DND-41 (cell line): ENCODE measurements around the gene VN1R5.

Experiments used
- ATAC-seq: fragments of 200-7000 bp; cut with Tn5 transposase; 3 replicates; pipeline ENCODE4 v1.9.1; 2021; ENCODE audit warnings: low read depth; ENCODE audit not compliant: insufficient read depth
- DNase-seq: peaks from one replicate; pipeline ENCODE4 v3.0.0-alpha.2; 2020
- H2AFZ ChIP-seq: 2 replicates; pipeline ENCODE4 v1.6.0; 2012; ENCODE audit warnings: low read depth, low read length
- H3K27ac ChIP-seq: 2 replicates; pipeline ENCODE4 v1.5.1; 2012; ENCODE audit warnings: low read length, inconsistent platforms
- H3K27me3 ChIP-seq: fragments of 200-600 bp; sonication (generic); 2 replicates; pipeline ENCODE4 v1.6.0; 2012; ENCODE audit warnings: low read length, mild to moderate bottlenecking, inconsistent platforms; ENCODE audit not compliant: insufficient read depth, poor library complexity
- H3K36me3 ChIP-seq: 2 replicates; pipeline ENCODE4 v1.5.1; 2012; ENCODE audit warnings: low read length, inconsistent platforms; ENCODE audit not compliant: insufficient read depth
- H3K4me1 ChIP-seq: 2 replicates; pipeline ENCODE4 v1.5.1; 2012; ENCODE audit warnings: mild to moderate bottlenecking, low read length; ENCODE audit not compliant: insufficient read depth
- H3K4me2 ChIP-seq: 2 replicates; pipeline ENCODE4 v1.6.0; 2012; ENCODE audit warnings: mild to moderate bottlenecking, moderate library complexity, low read length, inconsistent platforms; ENCODE audit not compliant: insufficient read depth
- H3K4me3 ChIP-seq, 2 experiments: fragments of 200-600 bp in 1 of 2; shearing (Covaris generic) in 1 of 2; 2 replicates each; pipeline ENCODE4 v1.5.1; 2012 to 2016; ENCODE audit warnings: inconsistent platforms in 2 of 2, low read length in 2 of 2, mild to moderate bottlenecking in 2 of 2, low read depth in 1 of 2, moderate library complexity in 1 of 2
- H3K79me2 ChIP-seq: 2 replicates; pipeline ENCODE4 v1.6.0; 2012; ENCODE audit warnings: low read length, inconsistent platforms; ENCODE audit not compliant: insufficient read depth
- H3K9ac ChIP-seq: 2 replicates; pipeline ENCODE4 v1.6.0; 2012; ENCODE audit warnings: low read depth, mild to moderate bottlenecking, inconsistent platforms, low read length, moderate library complexity
- H3K9me3 ChIP-seq: 2 replicates; pipeline ENCODE4 v1.5.1; 2012; ENCODE audit warnings: low read length, moderate library complexity, mild to moderate bottlenecking, inconsistent platforms; ENCODE audit not compliant: insufficient read depth, severe bottlenecking
- H4K20me1 ChIP-seq: 2 replicates; pipeline ENCODE4 v1.6.0; 2012; ENCODE audit warnings: low read length; ENCODE audit not compliant: insufficient read depth
- CTCF ChIP-seq: IDR thresholded peaks from 2 replicates; pipeline ENCODE4 v1.5.1; 2012; ENCODE audit warnings: borderline replicate concordance, low read length, moderate library complexity, mild to moderate bottlenecking; ENCODE audit not compliant: poor library complexity, severe bottlenecking; ENCODE audit errors: extremely low read depth
- EZH2 ChIP-seq: IDR thresholded peaks from 3 replicates; pipeline ENCODE4 v1.6.1; 2012; ENCODE audit warnings: borderline replicate concordance, low read depth, mild to moderate bottlenecking, moderate library complexity, low read length, inconsistent platforms; ENCODE audit not compliant: severe bottlenecking

Gene VN1R5

GRCh38 chr1:247211339-247211738, 44.5 kb upstream of the VN1R5 start:
- peak overlapping the region; percentile 96 for H2AFZ ChIP-seq

GRCh38 chr1:247212012-247212411, 43.9 kb upstream of the VN1R5 start:
- Histone ChIP-seq H3K79me2 (peaks cover 37% of the 10 kb centered on the region), H2AFZ (no peak overlapping the region), H3K4me1 (peaks cover 33% of the 10 kb centered on the region), H3K4me3 (no peak overlapping the region), H3K27ac (no peak overlapping the region), H4K20me1 (peaks cover 20% of the 10 kb centered on the region; the same call in 1 of the 2 replicates), H3K36me3 (peaks cover 9% of the 10 kb centered on the region), H3K9me3 (no peaks in the 10 kb centered on the region), H3K9ac (no peak overlapping the region), H3K27me3 (peaks cover 8% of the 10 kb centered on the region), H3K4me2 (no peak overlapping the region)
- no peak for ATAC-seq
- no peak for DNase-seq
- TF ChIP-seq CTCF (no peak), EZH2 (no peak)

More at GRCh38 chr1:247211339-247211738, 44.5 kb upstream of the VN1R5 start:
- ATAC-seq (no peak), DNase-seq (no peak)
- TF ChIP-seq EZH2 (no peak), CTCF (no peak)
- Histone ChIP-seq H3K4me1 (peaks cover 33% of the 10 kb centered on the region), H3K9me3 (no peaks in the 10 kb centered on the region), H4K20me1 (peaks cover 23% of the 10 kb centered on the region), H3K4me3 (peak overlapping the region in 1 of 2 experiments; percentile 95; a peak in 1 of 4 replicates), H3K27me3 (peaks cover 6% of the 10 kb centered on the region), H3K27ac (no peak overlapping the region), H3K79me2 (peaks cover 43% of the 10 kb centered on the region), H3K4me2 (peak overlapping the region; percentile 71; the same call in 1 of the 2 replicates), H3K9ac (peak overlapping the region; percentile 89), H3K36me3 (peaks cover 12% of the 10 kb centered on the region)

GRCh38 chr1:247212627-247213617, 43.0 kb upstream of the VN1R5 start:
- Histone ChIP-seq H3K9me3 (no peaks in the 10 kb centered on the region), H3K9ac (no peak overlapping the region), H2AFZ (no peak overlapping the region), H3K4me2 (no peak overlapping the region), H3K4me1 (peaks cover 29% of the 10 kb centered on the region), H3K27me3 (peaks cover 8% of the 10 kb centered on the region), H3K79me2 (peaks cover 28% of the 10 kb centered on the region), H3K4me3 (no peak overlapping the region), H3K27ac (no peak overlapping the region), H3K36me3 (peaks cover 9% of the 10 kb centered on the region), H4K20me1 (peaks cover 11% of the 10 kb centered on the region; the same call in 1 of the 2 replicates)
- no peak for DNase-seq
- ATAC-seq: no peak
- no peak for TF ChIP-seq CTCF
- no peak for TF ChIP-seq EZH2
